GM18868 (cell line): ENCODE results near the gene MLLT6.

Experiments used
- ATAC-seq: cut with Tn5 transposase; IDR thresholded peaks from one replicate; pipeline ENCODE4 v1.9.1; 2021; ENCODE audit warnings: mild to moderate bottlenecking, moderate library complexity; ENCODE audit not compliant: unreplicated experiment

The MLLT6 gene

DNA sequence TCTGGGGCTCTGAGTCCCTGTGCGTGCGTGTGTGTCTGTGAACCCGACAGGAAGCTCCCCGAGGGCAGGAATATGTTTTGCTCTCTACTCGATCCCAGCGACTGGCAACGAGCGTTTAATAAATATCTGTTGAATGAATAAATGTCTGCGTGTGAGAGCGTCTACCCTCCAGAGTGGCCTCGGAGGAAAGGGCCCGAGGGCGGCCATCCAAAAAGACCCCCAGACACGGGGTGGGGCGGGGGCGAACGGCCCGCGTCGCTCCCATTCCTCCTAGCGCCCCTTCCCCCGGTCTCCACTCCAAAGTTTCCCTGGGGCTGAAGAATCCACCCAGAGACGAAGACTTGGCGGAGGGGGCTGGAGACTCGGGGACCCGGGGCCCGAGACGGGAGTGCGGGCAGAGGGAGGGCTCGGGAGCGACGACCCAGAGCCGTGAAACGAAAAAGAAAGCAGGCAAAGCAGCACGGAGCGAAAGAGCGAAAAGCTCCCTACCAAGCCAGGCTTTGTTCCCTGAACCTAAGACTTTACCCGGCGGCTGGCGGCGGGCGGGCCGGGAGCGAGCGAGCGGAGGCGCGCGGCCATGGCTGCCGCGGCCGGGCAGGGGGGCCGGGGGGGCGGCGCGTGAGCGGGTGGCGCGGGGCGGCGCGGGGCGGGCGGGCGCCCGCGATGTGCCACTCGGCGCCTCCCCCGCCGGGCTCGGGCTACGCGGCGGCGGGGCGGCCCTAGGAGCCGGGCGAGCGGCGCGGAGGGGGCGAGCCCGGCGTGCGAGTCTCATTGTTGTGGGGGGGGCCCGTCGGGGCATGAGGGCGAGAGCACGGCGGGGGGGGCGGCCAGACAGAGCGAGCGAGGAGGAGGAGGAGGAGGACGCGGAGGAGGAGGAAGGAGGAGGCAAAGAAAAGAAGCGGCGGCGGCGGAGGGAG lies at the start of gene MLLT6:
Gene MLLT6, plus strand, starts transcription at position 668 of the 917 bp plus-strand sequence. CDS start 360 bp downstream, outside the sequence.
- ATAC-seq: no peak

DNA sequence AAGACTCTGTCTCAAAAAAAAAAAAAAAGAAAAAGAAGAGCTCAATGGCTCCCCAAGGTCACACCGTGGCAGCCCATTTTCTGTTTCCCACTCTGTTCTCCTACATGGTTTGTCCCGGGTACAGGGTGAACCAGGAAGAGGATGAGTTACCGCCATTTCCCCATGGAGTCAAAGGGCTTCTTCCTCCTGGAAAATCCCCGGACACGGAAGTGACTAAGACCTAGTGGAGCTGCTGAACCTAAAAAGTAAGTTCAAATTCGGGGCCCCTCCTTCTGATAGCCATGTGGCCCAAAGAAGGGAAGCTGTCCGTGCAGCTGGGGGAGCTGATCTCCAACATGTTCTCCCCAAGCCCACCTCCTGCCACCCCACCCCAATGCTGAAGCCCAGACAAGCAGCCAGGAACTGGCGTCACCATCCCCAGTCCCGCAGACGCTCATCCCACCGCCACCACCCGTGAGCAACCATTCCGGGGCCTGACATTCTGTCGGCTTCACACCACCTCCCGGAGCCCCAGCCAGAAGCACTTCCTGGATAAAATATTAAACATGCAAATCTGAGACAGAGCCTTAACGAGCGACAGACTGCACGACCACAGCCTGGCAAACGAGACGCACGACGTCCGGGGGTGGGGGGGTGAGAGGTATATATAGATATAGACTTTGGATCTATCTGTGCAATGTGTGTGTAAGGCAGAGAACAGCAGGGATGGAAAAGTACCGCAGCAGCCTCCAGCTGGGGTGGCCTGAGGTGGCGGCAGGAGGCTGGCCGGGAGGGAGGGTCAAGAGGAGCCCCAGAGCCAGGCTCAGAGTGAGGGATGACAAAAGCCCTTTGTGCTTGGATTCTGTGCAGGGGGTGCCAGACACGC lies 47.9 kb upstream of the MLLT6 start:
- ATAC-seq: no peak

DNA sequence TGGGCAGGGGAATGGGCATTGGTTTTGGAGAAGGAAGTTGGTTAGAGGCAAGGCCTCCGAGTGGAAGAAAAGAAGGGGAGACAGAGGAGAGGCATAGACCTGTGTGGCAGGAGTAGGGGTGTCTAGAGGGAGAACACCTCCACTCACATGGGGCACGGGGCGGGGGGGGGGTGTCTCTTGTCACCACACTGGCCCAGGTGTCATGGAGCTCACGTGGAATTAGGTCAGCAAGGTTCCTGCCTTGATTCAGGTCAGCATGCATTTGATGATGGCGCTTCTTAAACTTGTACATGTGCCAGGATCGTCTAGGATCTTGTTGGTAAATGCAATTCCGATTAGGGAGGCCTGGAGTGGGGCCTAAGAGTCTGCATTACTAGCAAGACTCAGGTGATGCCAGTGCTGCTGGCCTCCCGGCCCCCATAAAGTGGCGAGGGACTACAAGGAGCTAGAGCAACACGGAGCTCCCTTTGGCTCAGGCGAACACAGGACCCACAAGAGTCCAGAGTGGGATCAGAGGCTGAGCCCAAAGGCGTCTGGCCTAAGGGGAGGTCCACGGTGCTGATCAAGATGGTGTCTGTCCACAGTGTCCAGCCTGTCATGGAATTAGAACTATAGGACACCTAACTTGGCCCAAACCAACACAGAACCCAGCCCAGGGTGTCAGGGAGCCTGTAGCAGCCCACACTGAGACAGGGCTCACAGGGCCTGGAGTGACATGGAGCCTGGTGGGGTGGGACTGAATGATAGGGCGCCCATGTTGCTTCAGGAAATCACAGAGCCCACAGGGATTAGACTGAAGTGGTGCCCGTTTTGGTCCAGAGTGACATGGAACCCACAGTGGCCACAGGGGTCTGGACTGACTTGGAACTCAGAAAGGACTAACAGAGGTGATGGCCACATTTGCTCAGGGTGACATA lies 47.0 kb upstream of the MLLT6 start:
- ATAC-seq: no peak

GRCh38 chr17:38658741-38659345 lies 46.2 kb upstream of the MLLT6 start:
- no peak for ATAC-seq

DNA sequence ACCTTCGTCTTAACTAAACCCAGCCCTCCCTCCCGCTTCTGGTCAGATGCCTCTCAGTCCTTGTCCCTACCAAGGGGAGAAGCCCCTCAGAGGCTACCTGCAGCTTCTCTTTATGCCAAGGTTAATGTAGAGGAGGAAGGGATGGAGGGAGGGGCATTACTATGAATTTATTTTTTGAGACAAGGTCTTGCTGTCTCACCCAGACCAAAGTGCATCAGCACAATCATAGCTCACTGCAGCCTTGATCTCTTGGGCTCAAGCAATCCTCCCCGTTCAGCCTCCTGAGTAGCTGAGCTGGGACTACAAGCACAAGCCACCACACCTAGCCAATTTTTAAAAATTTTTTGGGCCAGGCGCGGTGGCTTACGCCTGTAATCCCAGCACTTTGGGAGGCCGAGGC lies 45.7 kb upstream of the MLLT6 start:
- ATAC-seq: no peak

GRCh38 chr17:38660097-38661025 lies 44.7 kb upstream of the MLLT6 start:
- ATAC-seq: no peak

GRCh38 chr17:38663125-38663751 lies 41.8 kb upstream of the MLLT6 start:
- no peak for ATAC-seq

- no peak for ATAC-seq
These were observed 41.0 kb upstream of the MLLT6 start for GRCh38 chr17:38663964-38664644.

DNA sequence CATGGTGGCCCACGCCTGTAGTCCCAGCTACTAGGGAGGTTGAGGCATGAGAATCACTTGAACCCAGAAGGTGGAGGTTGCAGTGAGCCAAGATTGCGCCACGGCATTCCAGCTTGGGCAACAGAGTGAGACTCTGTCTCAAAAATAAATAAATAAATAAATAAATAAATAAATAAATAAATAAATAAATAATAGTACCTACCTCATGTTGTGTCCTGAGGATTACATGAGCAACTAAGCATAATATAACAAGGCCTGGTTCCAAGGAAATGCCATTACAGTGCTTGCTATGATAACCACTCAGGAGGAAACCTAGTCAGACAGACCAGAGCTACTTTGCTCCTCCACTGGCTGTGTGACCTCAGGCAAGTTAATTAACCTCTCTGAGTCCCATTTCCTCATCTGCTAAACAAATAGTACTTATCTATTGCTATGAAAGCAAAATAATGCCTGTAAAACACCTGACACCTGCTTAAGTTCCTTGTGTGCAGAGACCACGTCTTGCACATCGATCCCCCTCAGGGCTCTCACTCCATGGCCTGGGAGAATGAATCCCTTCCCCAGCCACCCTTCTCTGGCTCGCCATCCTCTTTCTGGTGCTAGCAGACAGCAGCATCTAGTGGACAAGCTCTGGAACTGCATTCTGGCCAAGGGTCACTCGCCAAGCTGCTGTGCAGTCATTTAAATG lies 37.8 kb upstream of the MLLT6 start:
- no peak for ATAC-seq

GRCh38 chr17:38667787-38668122 lies 37.3 kb upstream of the MLLT6 start:
- ATAC-seq: no peak

DNA sequence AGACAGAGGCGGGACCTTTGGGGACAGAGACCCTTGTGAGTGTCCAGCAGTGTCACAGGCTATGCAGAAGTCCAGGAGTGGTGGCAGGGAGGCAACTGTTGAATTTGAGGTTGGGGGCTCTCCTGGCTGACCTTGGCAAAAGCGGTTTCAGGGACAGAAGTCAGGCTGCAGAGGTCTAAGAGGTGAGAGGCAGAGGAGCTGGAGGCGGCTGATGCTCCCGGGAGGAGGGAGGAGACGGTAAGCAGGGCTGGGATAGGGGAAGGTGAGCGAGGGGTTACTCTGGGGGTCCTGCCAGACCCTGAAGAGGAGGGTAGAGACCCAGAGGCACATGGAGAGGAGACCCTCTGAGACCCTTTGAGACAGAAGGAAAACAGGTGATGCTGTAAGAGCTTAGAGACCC lies 35.6 kb upstream of the MLLT6 start:
- no peak for ATAC-seq

- ATAC-seq: no peak
These were observed 32.9 kb upstream of the MLLT6 start for GRCh38 chr17:38671939-38672720.

GRCh38 chr17:38672788-38673706 lies 32.0 kb upstream of the MLLT6 start:
- no peak for ATAC-seq

DNA sequence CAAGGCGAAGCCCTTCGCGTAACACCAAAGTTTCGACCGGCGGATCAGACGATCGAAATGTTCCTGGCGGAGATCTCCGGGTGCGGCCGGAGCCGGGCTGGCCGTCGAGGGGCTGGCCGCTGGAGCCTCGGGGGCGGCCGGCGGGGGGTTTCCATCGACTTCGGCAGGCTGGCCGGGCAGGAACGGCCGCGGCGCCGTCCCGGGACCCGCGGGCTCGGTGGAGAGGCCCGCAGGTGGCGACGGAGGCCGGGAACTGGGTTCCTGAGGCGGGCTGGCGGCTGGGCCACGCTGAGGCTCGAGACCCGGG lies 31.4 kb upstream of the MLLT6 start:
- no peak for ATAC-seq

- ATAC-seq: peak; percentile 13
These were observed 30.9 kb upstream of the MLLT6 start for GRCh38 chr17:38674014-38674748.
